SK-N-SH treated with all-trans-retinoic acid at 6 μM for 48 hours (cell line): ENCODE results near the gene ABI2.

ENCODE experiments used
- ATAC-seq: fragments of 200-7000 bp; cut with Tn5 transposase; 3 replicates; pipeline ENCODE4 v1.9.1; 2020; ENCODE audit warnings: mild to moderate bottlenecking, moderate library complexity
- ARNTL ChIP-seq: fragments of 450-650 bp; formaldehyde crosslinking; IDR thresholded peaks from 2 replicates; pipeline ENCODE4 v1.5.0; 2020; ENCODE audit warnings: low read depth, mild to moderate bottlenecking, moderate library complexity, borderline replicate concordance
- CREB5 ChIP-seq: fragments of 250-450 bp; sonication (Bioruptor Pico); IDR thresholded peaks from 2 replicates; pipeline ENCODE4 v1.5.1; 2020; ENCODE audit warnings: low read depth, mild to moderate bottlenecking, moderate library complexity
- CSDC2 ChIP-seq: fragments of 250-450 bp; sonication (Bioruptor Pico); IDR thresholded peaks from 2 replicates; pipeline ENCODE4 v1.5.0; 2020; ENCODE audit warnings: mild to moderate bottlenecking, moderate library complexity
- ESRRG ChIP-seq: fragments of 250-450 bp; sonication (Bioruptor Pico); IDR thresholded peaks from 2 replicates; pipeline ENCODE4 v1.6.1; 2021; ENCODE audit warnings: mild to moderate bottlenecking
- ISL1 ChIP-seq: fragments of 250-450 bp; sonication (Bioruptor Pico); IDR thresholded peaks from 2 replicates; pipeline ENCODE4 v2.1.2; 2022; ENCODE audit warnings: mild to moderate bottlenecking, moderate library complexity
- RARB ChIP-seq: fragments of 250-450 bp; sonication (Bioruptor Pico); IDR thresholded peaks from 2 replicates; pipeline ENCODE4 v1.8.0; 2021; ENCODE audit warnings: mild to moderate bottlenecking, moderate library complexity
- SNAI2 ChIP-seq: fragments of 250-450 bp; sonication (Bioruptor Pico); IDR thresholded peaks from 2 replicates; pipeline ENCODE4 v1.5.0; 2020; ENCODE audit warnings: mild to moderate bottlenecking, moderate library complexity
- TCF4 ChIP-seq: fragments of 250-450 bp; sonication (Bioruptor Pico); IDR thresholded peaks from 2 replicates; pipeline ENCODE4 v1.8.0; 2021; ENCODE audit warnings: mild to moderate bottlenecking, moderate library complexity, borderline replicate concordance
- TOX ChIP-seq: fragments of 250-450 bp; sonication (Bioruptor Pico); IDR thresholded peaks from 2 replicates; pipeline ENCODE4 v1.8.0; 2021; ENCODE audit warnings: mild to moderate bottlenecking, moderate library complexity, borderline replicate concordance
- TSHZ2 ChIP-seq: fragments of 250-450 bp; sonication (Bioruptor Pico); IDR thresholded peaks from 2 replicates; pipeline ENCODE4 v1.5.0; 2020; ENCODE audit warnings: mild to moderate bottlenecking, moderate library complexity
- ZC3H10 ChIP-seq: fragments of 250-450 bp; sonication (Bioruptor Pico); IDR thresholded peaks from 2 replicates; pipeline ENCODE4 v1.5.1; 2021; ENCODE audit warnings: mild to moderate bottlenecking, moderate library complexity
- ZFP3 ChIP-seq: fragments of 250-450 bp; sonication (Bioruptor Pico); IDR thresholded peaks from 2 replicates; pipeline ENCODE4 v1.5.0; 2020; ENCODE audit warnings: mild to moderate bottlenecking, moderate library complexity
- ZFP30 ChIP-seq: fragments of 450-650 bp; formaldehyde crosslinking; IDR thresholded peaks from 2 replicates; pipeline ENCODE4 v1.5.0; 2022; ENCODE audit warnings: mild to moderate bottlenecking, moderate library complexity
- ZNF565 ChIP-seq: fragments of 450-650 bp; formaldehyde crosslinking; conservative IDR thresholded peaks from 2 replicates; pipeline ENCODE4 v1.5.0; 2020; ENCODE audit warnings: low read depth, mild to moderate bottlenecking, moderate library complexity
- ZNF70 ChIP-seq: fragments of 450-650 bp; formaldehyde crosslinking; IDR thresholded peaks from 2 replicates; pipeline ENCODE4 v1.5.0; 2020; ENCODE audit warnings: mild to moderate bottlenecking, moderate library complexity
- ZNF8 ChIP-seq: fragments of 450-650 bp; formaldehyde crosslinking; IDR thresholded peaks from 2 replicates; pipeline ENCODE4 v1.5.0; 2020; ENCODE audit warnings: mild to moderate bottlenecking, moderate library complexity
- TF ChIP-seq, protein P1 (sequence below): fragments of 250-450 bp; sonication (Bioruptor Pico); IDR thresholded peaks from 2 replicates; pipeline ENCODE4 v1.8.0; 2020; ENCODE audit warnings: mild to moderate bottlenecking, moderate library complexity, borderline replicate concordance
- TF ChIP-seq, protein P2 (sequence below): fragments of 250-450 bp; sonication (Bioruptor Pico); IDR thresholded peaks from 2 replicates; pipeline ENCODE4 v1.8.0; 2021; ENCODE audit warnings: low read depth, mild to moderate bottlenecking, moderate library complexity, borderline replicate concordance

The ABI2 gene

GRCh38 chr2:203396667-203397066 is 68.5 kb downstream of the ABI2 start:
- TF ChIP-seq ZNF70 (no peak), ZFP30 (CRISPR knock-in tag) (no peak), ESRRG (CRISPR knock-in tag) (no peak), ZFP3 (CRISPR knock-in tag) (no peak), ZC3H10 (CRISPR knock-in tag) (no peak), CSDC2 (CRISPR knock-in tag) (no peak), RARB (CRISPR knock-in tag) (no peak), ZNF8 (no peak), ISL1 (CRISPR knock-in tag) (no peak), TSHZ2 (no peak), TCF4 (CRISPR knock-in tag) (no peak), CREB5 (CRISPR knock-in tag) (no peak), ARNTL (CRISPR knock-in tag) (no peak), TOX (CRISPR knock-in tag) (no peak)
- TF ChIP-seq, protein P1, sequence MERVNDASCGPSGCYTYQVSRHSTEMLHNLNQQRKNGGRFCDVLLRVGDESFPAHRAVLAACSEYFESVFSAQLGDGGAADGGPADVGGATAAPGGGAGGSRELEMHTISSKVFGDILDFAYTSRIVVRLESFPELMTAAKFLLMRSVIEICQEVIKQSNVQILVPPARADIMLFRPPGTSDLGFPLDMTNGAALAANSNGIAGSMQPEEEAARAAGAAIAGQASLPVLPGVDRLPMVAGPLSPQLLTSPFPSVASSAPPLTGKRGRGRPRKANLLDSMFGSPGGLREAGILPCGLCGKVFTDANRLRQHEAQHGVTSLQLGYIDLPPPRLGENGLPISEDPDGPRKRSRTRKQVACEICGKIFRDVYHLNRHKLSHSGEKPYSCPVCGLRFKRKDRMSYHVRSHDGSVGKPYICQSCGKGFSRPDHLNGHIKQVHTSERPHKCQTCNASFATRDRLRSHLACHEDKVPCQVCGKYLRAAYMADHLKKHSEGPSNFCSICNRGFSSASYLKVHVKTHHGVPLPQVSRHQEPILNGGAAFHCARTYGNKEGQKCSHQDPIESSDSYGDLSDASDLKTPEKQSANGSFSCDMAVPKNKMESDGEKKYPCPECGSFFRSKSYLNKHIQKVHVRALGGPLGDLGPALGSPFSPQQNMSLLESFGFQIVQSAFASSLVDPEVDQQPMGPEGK (CRISPR knock-in tag) = no peak
- TF ChIP-seq, protein P2, sequence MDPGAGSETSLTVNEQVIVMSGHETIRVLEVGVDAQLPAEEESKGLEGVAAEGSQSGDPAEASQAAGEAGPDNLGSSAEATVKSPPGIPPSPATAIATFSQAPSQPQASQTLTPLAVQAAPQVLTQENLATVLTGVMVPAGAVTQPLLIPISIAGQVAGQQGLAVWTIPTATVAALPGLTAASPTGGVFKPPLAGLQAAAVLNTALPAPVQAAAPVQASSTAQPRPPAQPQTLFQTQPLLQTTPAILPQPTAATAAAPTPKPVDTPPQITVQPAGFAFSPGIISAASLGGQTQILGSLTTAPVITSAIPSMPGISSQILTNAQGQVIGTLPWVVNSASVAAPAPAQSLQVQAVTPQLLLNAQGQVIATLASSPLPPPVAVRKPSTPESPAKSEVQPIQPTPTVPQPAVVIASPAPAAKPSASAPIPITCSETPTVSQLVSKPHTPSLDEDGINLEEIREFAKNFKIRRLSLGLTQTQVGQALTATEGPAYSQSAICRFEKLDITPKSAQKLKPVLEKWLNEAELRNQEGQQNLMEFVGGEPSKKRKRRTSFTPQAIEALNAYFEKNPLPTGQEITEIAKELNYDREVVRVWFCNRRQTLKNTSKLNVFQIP = no peak
- TF ChIP-seq, all 23 proteins: peak for 0
- ATAC-seq = peak; percentile 30; the same call in 1 of the 3 replicates

- TF ChIP-seq, protein P2 = no peak
- TF ChIP-seq ZFP30 (CRISPR knock-in tag) (no peak), SNAI2 (CRISPR knock-in tag) (no peak), RARB (CRISPR knock-in tag) (no peak), ZNF565 (no peak), ZNF8 (no peak), ZNF70 (no peak), CSDC2 (CRISPR knock-in tag) (no peak), TOX (CRISPR knock-in tag) (no peak)
- ATAC-seq = no peak
These were observed 70.8 kb downstream of the ABI2 start for GRCh38 chr2:203399031-203399430.

- TF ChIP-seq TCF4 (CRISPR knock-in tag) = no peak
- no peak for TF ChIP-seq ZC3H10 (CRISPR knock-in tag)
- TF ChIP-seq, protein P2 = no peak
- TF ChIP-seq ZNF70 = no peak
- no peak for TF ChIP-seq ZNF565
- no peak for TF ChIP-seq ZFP3 (CRISPR knock-in tag)
- TF ChIP-seq ISL1 (CRISPR knock-in tag) = peak; percentile 45; the same call in 1 of the 2 replicates
- TF ChIP-seq TOX (CRISPR knock-in tag) = no peak
- peak; percentile 74 for ATAC-seq
These were observed 72.8 kb downstream of the ABI2 start for GRCh38 chr2:203400805-203401585.
